Tibial artery (tissue), 4 donors: ENCODE measurements around the gene SIRT3.

Experiments used
- DNase-seq, 2 donors: peaks; one replicate each; pipeline ENCODE4 v3.0.0-alpha.2; 2019
- H3K27ac ChIP-seq, 2 donors: fragments of 200-600 bp; sonication (generic) in 1 of 2; 1 replicate in 1 of 2; 2 replicates in 1 of 2; pipeline ENCODE4 v1.5.1; 2018 to 2019; ENCODE audit warnings: mild to moderate bottlenecking in 1 of 2
- H3K27me3 ChIP-seq, 2 donors: fragments of 200-600 bp; sonication (generic) in 1 of 2; one replicate each; pipeline versions ENCODE4 v1.5.1 to v1.6.0; 2016 to 2019
- H3K36me3 ChIP-seq, 3 donors: fragments of 200-600 bp; sonication (generic) in 2 of 3; one replicate each; pipeline ENCODE4 v1.5.1; 2016 to 2019; ENCODE audit warnings: mild to moderate bottlenecking in 2 of 3
- H3K4me1 ChIP-seq, 4 donors: fragments of 200-600 bp; sonication (generic) in 2 of 4; 1 replicate in 3 of 4; 2 replicates in 1 of 4; pipeline ENCODE4 v1.5.1; 2016 to 2019
- H3K4me3 ChIP-seq, 2 donors: fragments of 200-600 bp; sonication (generic) in 1 of 2; 1 replicate in 1 of 2; 2 replicates in 1 of 2; pipeline ENCODE4 v1.5.1; 2018 to 2019; ENCODE audit warnings: mild to moderate bottlenecking in 2 of 2
- H3K9me3 ChIP-seq, 3 donors: fragments of 200-600 bp; sonication (generic) in 1 of 3; one replicate each; pipeline ENCODE4 v1.5.1; 2016 to 2019
- intact Hi-C: fragments of 100-400 bp; cut with DNase I; formaldehyde crosslinking; loops from one replicate; pipeline ENCODE4 v1.15.0; 2023; ENCODE audit warnings: low total_unique reads
- TF ChIP-seq, protein P1 (sequence below), 2 experiments: fragments of 200-600 bp in 1 of 2; fragments of 450-650 bp in 1 of 2; IDR thresholded peaks; one replicate each; pipeline ENCODE4 v1.5.1; 2017 to 2019; ENCODE audit warnings: antibody characterized with exemption in 2 of 2, mild to moderate bottlenecking in 1 of 2, moderate library complexity in 1 of 2

The SIRT3 gene

DNA sequence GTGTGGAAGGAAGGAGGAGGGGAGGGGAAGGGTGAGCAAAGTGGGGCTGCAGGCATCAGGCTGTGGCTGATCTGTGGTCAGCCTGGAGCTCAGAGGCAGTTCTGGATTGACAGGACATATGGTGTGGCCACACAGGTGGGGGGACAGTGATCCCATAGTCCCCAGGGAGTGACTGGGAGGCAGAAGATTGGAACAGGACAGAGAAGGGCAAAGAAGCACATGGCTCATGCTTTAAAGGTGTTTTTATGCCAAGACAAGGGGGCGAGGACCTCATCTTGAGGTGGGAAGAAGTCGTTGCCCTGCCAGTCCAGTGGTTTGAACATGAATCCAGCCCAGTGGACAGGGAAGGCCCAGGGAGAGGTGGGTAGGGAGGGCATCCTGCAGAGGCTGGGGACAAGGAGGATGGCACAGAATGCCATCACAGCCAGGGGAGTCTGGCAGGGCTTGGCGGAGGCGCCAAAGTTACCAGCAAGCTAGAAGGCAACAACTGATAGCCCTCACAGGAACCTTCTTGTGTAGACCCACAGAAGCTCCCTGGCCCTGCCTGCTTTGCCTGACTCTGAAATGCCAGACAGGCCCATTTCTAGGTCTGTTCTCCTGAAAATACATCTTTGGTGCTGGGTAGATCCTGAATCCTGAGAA lies 32.1 kb downstream of the SIRT3 start:
- Histone ChIP-seq H3K36me3 (peaks cover 17 to 68% (median 35%) of the 10 kb centered on the region in 3 donors), H3K9me3 (no peaks in the 10 kb centered on the region), H3K4me3 (no peak overlapping the region), H3K27ac (no peak overlapping the region), H3K27me3 (no peaks in the 10 kb centered on the region), H3K4me1 (peaks cover 12 to 36% (median 32%) of the 10 kb centered on the region in 4 donors)
- intact Hi-C loops, result no loop called here
- no peak for DNase-seq
- TF ChIP-seq, protein P1, sequence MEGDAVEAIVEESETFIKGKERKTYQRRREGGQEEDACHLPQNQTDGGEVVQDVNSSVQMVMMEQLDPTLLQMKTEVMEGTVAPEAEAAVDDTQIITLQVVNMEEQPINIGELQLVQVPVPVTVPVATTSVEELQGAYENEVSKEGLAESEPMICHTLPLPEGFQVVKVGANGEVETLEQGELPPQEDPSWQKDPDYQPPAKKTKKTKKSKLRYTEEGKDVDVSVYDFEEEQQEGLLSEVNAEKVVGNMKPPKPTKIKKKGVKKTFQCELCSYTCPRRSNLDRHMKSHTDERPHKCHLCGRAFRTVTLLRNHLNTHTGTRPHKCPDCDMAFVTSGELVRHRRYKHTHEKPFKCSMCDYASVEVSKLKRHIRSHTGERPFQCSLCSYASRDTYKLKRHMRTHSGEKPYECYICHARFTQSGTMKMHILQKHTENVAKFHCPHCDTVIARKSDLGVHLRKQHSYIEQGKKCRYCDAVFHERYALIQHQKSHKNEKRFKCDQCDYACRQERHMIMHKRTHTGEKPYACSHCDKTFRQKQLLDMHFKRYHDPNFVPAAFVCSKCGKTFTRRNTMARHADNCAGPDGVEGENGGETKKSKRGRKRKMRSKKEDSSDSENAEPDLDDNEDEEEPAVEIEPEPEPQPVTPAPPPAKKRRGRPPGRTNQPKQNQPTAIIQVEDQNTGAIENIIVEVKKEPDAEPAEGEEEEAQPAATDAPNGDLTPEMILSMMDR (IDR thresholded peaks at IDR 0.05), result no peak

DNA sequence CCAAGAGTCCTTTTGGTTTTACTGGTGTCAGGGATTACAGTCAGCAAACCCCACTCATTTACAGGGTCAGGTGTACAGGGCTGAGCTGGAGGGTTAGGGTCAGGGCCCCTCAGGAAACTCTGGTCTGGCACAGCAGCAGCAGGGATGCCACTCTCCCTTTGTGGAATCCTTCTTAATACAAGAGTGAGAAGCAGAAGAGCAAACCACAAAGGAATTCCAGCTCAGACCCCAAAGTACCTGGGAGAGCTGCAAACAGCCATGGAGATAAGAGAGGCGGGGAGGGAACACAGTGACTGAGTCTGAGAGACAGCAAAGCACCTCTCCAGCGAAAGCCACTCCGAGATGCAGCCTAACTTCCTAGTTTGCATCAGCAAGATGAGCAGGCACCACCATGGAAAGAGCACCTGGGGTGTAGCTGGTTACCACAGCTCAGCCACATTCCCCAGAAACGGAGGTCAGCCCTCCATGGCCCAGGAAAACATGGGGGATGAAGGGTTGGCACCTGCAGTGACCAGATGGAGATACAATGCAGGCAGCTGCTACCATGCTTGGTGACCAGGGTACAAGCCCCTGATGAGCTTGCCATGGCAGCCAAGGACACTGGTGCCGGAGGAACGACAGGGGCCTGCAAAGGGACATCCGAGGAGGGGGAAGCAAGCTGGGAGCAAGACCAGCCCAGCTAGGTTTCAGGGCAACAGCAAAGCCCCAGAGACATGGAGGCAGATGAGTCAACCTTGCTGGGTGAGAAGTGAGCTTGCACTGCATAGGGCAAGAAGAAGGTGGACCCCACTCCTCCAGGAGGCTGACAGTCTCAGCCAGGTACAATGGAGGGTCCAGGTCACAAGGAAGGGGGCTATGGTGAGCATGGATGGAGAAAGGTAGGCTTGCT lies 32.8 kb downstream of the SIRT3 start:
- no peak for DNase-seq
- Histone ChIP-seq H3K36me3 (peaks cover 17 to 71% (median 35%) of the 10 kb centered on the region in 3 donors), H3K4me1 (peaks cover 12 to 33% (median 32%) of the 10 kb centered on the region in 4 donors), H3K4me3 (no peak overlapping the region), H3K27me3 (no peaks in the 10 kb centered on the region), H3K27ac (no peak overlapping the region), H3K9me3 (no peaks in the 10 kb centered on the region)
- intact Hi-C loops, result no loop called here
- TF ChIP-seq, protein P1 (IDR thresholded peaks at IDR 0.05), result no peak

DNA sequence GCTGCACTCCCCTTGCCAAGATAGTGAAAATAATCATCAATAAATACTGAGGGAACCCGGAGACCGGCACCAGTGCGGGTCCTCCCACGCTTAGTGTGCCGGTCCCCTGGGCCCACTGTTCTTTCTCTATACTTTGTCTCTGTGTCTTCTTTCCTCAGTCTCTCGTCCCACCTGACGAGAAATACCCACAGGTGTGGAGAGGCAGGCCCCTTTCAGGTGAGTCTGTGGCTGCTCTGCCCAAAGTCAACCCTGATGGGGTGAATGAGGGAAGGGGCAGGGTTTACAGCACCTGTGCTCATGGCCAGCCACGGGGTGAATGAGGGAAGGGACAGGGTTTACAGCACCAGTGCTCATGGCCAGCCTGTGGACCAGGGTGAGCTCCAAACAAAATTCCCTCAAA lies 33.7 kb downstream of the SIRT3 start:
- Histone ChIP-seq H3K27ac (no peak overlapping the region), H3K27me3 (no peaks in the 10 kb centered on the region), H3K9me3 (no peaks in the 10 kb centered on the region), H3K4me3 (no peak overlapping the region), H3K36me3 (peaks cover 17 to 71% (median 35%) of the 10 kb centered on the region in 3 donors), H3K4me1 (peaks cover 12 to 33% (median 32%) of the 10 kb centered on the region in 4 donors)
- TF ChIP-seq, protein P1 (IDR thresholded peaks at IDR 0.05), result no peak
- DNase-seq, result no peak
- intact Hi-C loops, result no loop called here

DNA sequence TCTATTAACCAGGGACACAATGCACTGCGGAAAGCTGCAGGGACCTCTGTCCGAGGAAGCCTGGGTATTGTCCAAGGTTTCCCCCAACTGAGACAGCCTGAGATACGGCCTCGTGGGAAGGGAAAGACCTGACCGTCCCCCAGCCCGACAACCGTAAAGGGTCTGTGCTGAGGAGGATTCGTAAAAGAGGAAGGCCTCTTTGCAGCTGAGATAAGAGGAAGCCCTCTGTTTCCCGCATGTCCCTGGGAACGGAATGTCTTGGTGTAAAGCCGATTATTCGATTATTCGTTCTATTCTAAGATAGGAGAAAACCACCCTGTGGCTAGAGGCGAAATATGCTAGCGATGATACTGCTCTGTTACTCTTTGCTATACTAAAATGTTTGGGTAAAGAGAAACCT lies 34.2 kb downstream of the SIRT3 start:
- Histone ChIP-seq H3K9me3 (no peaks in the 10 kb centered on the region), H3K4me1 (peaks cover 12 to 33% (median 32%) of the 10 kb centered on the region in 4 donors), H3K27ac (no peak overlapping the region), H3K4me3 (no peak overlapping the region), H3K27me3 (no peaks in the 10 kb centered on the region), H3K36me3 (peaks cover 17 to 71% (median 35%) of the 10 kb centered on the region in 3 donors)
- no peak for DNase-seq
- TF ChIP-seq, protein P1 (IDR thresholded peaks at IDR 0.05), result no peak
- intact Hi-C loops, result no loop called here

DNA sequence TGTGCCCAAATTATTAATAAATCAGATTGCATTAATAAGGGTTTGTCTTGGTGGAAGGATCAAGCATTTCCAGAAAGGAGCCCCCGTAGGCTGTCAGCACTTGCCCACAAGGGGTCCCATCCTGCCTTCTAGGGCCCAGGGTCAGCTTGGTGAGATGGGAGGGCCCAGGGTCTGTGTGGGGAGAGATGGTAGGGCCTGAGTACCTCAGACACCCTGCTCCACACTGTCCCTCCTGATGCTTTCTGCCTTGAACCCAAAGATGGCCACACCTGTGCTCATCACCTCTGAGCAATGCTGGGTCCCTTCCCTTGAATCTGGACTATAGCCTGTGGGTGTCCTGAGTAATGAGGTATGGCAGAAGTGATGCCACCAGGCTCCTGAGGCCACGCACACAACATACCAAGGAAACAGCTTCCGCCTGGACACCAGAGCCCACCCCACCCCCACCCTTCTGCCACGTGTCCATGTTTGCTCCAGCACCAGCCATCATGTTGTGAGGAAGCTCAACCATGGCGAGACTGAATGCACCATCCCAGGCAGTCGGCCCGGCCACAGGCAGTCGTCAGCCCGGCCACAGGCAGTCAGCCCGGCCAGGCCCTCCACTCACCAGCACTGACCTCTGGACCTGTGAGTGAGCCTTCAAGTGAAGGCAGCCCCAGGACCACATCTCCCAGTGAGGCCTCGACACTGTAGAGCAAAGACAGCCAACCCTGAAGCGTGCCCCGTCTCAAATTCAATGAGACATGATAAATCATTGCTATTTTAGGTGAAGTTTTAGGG lies 35.7 kb downstream of the SIRT3 start:
- peaks cover 17 to 65% (median 33%) of the 10 kb centered on the region in 3 donors for H3K36me3 ChIP-seq
- no peaks in the 10 kb centered on the region for H3K9me3 ChIP-seq
- TF ChIP-seq, protein P1 (IDR thresholded peaks at IDR 0.05), result no peak
- peak in 1 of 2 donors; percentile 17 for DNase-seq
- intact Hi-C loops, result no loop called here
- no peak overlapping the region for H3K4me3 ChIP-seq
- no peak overlapping the region for H3K27ac ChIP-seq
- no peaks in the 10 kb centered on the region for H3K27me3 ChIP-seq
- peaks cover 5 to 22% (median 22%) of the 10 kb centered on the region in 4 donors for H3K4me1 ChIP-seq
